GM19452 (cell line): ENCODE data around the gene AGAP1.

ENCODE experiments used
- ATAC-seq: cut with Tn5 transposase; IDR thresholded peaks from one replicate; pipeline ENCODE4 v1.9.1; 2021; ENCODE audit not compliant: unreplicated experiment

AGAP1 gene

GRCh38 chr2:235626658-235627057 is 132.8 kb downstream of the AGAP1 start:
- no peak for ATAC-seq

GRCh38 chr2:235627682-235628081 is 133.8 kb downstream of the AGAP1 start:
- ATAC-seq: no peak

- ATAC-seq: no peak
Measured at GRCh38 chr2:235630718-235631296, 137.0 kb downstream of the AGAP1 start.

GRCh38 chr2:235634435-235635158 is 140.8 kb downstream of the AGAP1 start:
- no peak for ATAC-seq

- ATAC-seq: no peak
Measured at GRCh38 chr2:235636546-235636945, 142.7 kb downstream of the AGAP1 start.

GRCh38 chr2:235637896-235638295 is 144.1 kb downstream of the AGAP1 start:
- no peak for ATAC-seq

GRCh38 chr2:235638541-235639427 is 144.9 kb downstream of the AGAP1 start:
- no peak for ATAC-seq

- ATAC-seq: no peak
Measured at GRCh38 chr2:235639428-235639773, 145.6 kb downstream of the AGAP1 start.

GRCh38 chr2:235639885-235640284 is 146.0 kb downstream of the AGAP1 start:
- ATAC-seq: no peak

GRCh38 chr2:235640377-235640776 is 146.5 kb downstream of the AGAP1 start:
- no peak for ATAC-seq

GRCh38 chr2:235640926-235641723 is 147.3 kb downstream of the AGAP1 start:
- ATAC-seq: no peak

- ATAC-seq: no peak
Measured at GRCh38 chr2:235641956-235642355, 148.1 kb downstream of the AGAP1 start.

- ATAC-seq: no peak
Measured at GRCh38 chr2:235642446-235643098, 148.7 kb downstream of the AGAP1 start.

GRCh38 chr2:235643680-235644511 is 150.1 kb downstream of the AGAP1 start:
- no peak for ATAC-seq

- no peak for ATAC-seq
Measured at GRCh38 chr2:235647264-235647663, 153.4 kb downstream of the AGAP1 start.

- ATAC-seq: no peak
Measured at GRCh38 chr2:235647877-235648276, 154.0 kb downstream of the AGAP1 start.

GRCh38 chr2:235649418-235649817 is 155.6 kb downstream of the AGAP1 start:
- no peak for ATAC-seq

GRCh38 chr2:235651643-235652042 is 157.8 kb downstream of the AGAP1 start:
- ATAC-seq: no peak

GRCh38 chr2:235654103-235654813 is 160.4 kb downstream of the AGAP1 start:
- ATAC-seq: no peak
